HepG2 (cell line): ENCODE results near the gene ZNF121. TPM values are rescaled to one million over a fixed set of nuclear protein-coding genes. Genes with fewer than 3 reads are reported as not detected.

Experiments used
- DR1 ChIP-seq: sonication (generic); formaldehyde crosslinking; IDR thresholded peaks from 2 replicates; pipeline ENCODE4 v1.8.0; 2021; ENCODE audit warnings: mild to moderate bottlenecking, missing genetic modification reagents, inconsistent platforms
- KAT7 ChIP-seq: IDR thresholded peaks from 2 replicates; pipeline ENCODE4 v1.6.1; 2018; ENCODE audit warnings: borderline replicate concordance, missing compliant biosample characterization
- MED13 ChIP-seq: sonication (generic); formaldehyde crosslinking; IDR thresholded peaks from 2 replicates; pipeline ENCODE4 v1.5.0; 2020; ENCODE audit warnings: missing genetic modification reagents
- MTF1 ChIP-seq: sonication (generic); formaldehyde crosslinking; IDR thresholded peaks from 2 replicates; pipeline ENCODE4 v1.5.0; 2020; ENCODE audit warnings: missing genetic modification reagents
- SALL2 ChIP-seq: sonication (generic); formaldehyde crosslinking; IDR thresholded peaks from 2 replicates; pipeline ENCODE4 v1.8.1; 2023; ENCODE audit warnings: mild to moderate bottlenecking, missing genetic modification reagents, inconsistent platforms
- SMAD9 ChIP-seq: sonication (generic); formaldehyde crosslinking; IDR thresholded peaks from 2 replicates; pipeline ENCODE4 v1.5.1; 2020; ENCODE audit warnings: mild to moderate bottlenecking, missing genetic modification reagents
- ZBTB3 ChIP-seq: sonication (generic); formaldehyde crosslinking; IDR thresholded peaks from 2 replicates; pipeline ENCODE4 v1.4.0; 2020; ENCODE audit warnings: low read depth, mild to moderate bottlenecking, moderate library complexity, missing genetic modification reagents, borderline replicate concordance
- ZNF296 ChIP-seq: sonication (generic); formaldehyde crosslinking; conservative IDR thresholded peaks from 2 replicates; pipeline ENCODE4 v1.5.0; 2020; ENCODE audit warnings: mild to moderate bottlenecking, missing genetic modification reagents
- ZNF326 ChIP-seq: sonication (generic); formaldehyde crosslinking; IDR thresholded peaks from 2 replicates; pipeline ENCODE4 v1.4.0; 2020; ENCODE audit warnings: missing genetic modification reagents, borderline replicate concordance
- ZNF605 ChIP-seq: sonication (generic); formaldehyde crosslinking; IDR thresholded peaks from 2 replicates; pipeline ENCODE4 v1.8.0; 2022; ENCODE audit warnings: mild to moderate bottlenecking, missing genetic modification reagents
- ZNF749 ChIP-seq: sonication (generic); formaldehyde crosslinking; IDR thresholded peaks from 2 replicates; pipeline ENCODE4 v1.8.0; 2022; ENCODE audit warnings: mild to moderate bottlenecking, missing genetic modification reagents, moderate library complexity, borderline replicate concordance
- ZNF761 ChIP-seq: sonication (generic); formaldehyde crosslinking; conservative IDR thresholded peaks from 2 replicates; pipeline ENCODE4 v1.4.0; 2020; ENCODE audit warnings: mild to moderate bottlenecking, missing genetic modification reagents
- ZNF781 ChIP-seq: sonication (generic); formaldehyde crosslinking; IDR thresholded peaks from 2 replicates; pipeline ENCODE4 v1.5.1; 2020; ENCODE audit warnings: borderline replicate concordance, mild to moderate bottlenecking, missing genetic modification reagents; ENCODE audit errors: not compliant biosample characterization
- ZNF879 ChIP-seq: sonication (generic); formaldehyde crosslinking; IDR thresholded peaks from 2 replicates; pipeline ENCODE4 v1.8.1; 2023; ENCODE audit warnings: missing genetic modification reagents
- ZZZ3 ChIP-seq: sonication (generic); formaldehyde crosslinking; IDR thresholded peaks from 2 replicates; pipeline ENCODE4 v1.4.0; 2020; ENCODE audit warnings: missing genetic modification reagents, mild to moderate bottlenecking, borderline replicate concordance
- polyA plus RNA-seq, 8 experiments: library from polyadenylated mRNA; depleted of rRNA in 3 of 8; stranded (reverse) in 7 of 8; unstranded in 1 of 8; fragments of >200 nt; fragmentation: Illumina TruSeq in 4 of 8; extraction: Trizol in 4 of 8; gene quantifications; 2 replicates each; pipeline versions ENCODE4 v1.2.1 to v1.2.3, GENCODE V29; 2011 to 2016; ENCODE audit warnings: low read depth in 4 of 8, missing spikeins in 1 of 8, mixed read lengths in 1 of 8; ENCODE audit not compliant: insufficient read depth in 1 of 8
- total RNA-seq, 5 experiments: library from RNA; depleted of rRNA; stranded (reverse); fragments of >200 nt; fragmentation: Illumina TruSeq; extraction: Trizol; gene quantifications; 2 replicates each; pipeline ENCODE4 v1.2.3, GENCODE V29; 2016; ENCODE audit warnings: low read depth in 1 of 5
- TF ChIP-seq, protein P1 (sequence below): sonication (generic); formaldehyde crosslinking; IDR thresholded peaks from 2 replicates; pipeline ENCODE4 v1.5.1; 2020; ENCODE audit warnings: mild to moderate bottlenecking, missing genetic modification reagents
- TF ChIP-seq, protein P2 (sequence below), 2 experiments: sonication (generic) in 1 of 2; formaldehyde crosslinking in 1 of 2; IDR thresholded peaks; 2 replicates each; pipeline versions ENCODE4 v1.4.0 to v1.6.1; 2018 to 2020; ENCODE audit warnings: missing genetic modification reagents in 2 of 2, borderline replicate concordance in 1 of 2, low read depth in 1 of 2, mild to moderate bottlenecking in 1 of 2, missing biosample characterization in 1 of 2
- TF ChIP-seq, protein P3 (sequence below): sonication (generic); formaldehyde crosslinking; IDR thresholded peaks from 2 replicates; pipeline ENCODE4 v1.8.0; 2022; ENCODE audit warnings: mild to moderate bottlenecking, missing genetic modification reagents, borderline replicate concordance
- TF ChIP-seq, protein P4 (sequence below): sonication (generic); formaldehyde crosslinking; IDR thresholded peaks from 2 replicates; pipeline ENCODE4 v1.4.0; 2020; ENCODE audit warnings: missing genetic modification reagents, borderline replicate concordance

Gene ZNF121
- total and polyA plus RNA-seq, 2 of the 13 experiments (the other 11 are each of a cell fraction or from before 2014, with no cell fraction given): 7.8 to 56.3 TPM

DNA sequence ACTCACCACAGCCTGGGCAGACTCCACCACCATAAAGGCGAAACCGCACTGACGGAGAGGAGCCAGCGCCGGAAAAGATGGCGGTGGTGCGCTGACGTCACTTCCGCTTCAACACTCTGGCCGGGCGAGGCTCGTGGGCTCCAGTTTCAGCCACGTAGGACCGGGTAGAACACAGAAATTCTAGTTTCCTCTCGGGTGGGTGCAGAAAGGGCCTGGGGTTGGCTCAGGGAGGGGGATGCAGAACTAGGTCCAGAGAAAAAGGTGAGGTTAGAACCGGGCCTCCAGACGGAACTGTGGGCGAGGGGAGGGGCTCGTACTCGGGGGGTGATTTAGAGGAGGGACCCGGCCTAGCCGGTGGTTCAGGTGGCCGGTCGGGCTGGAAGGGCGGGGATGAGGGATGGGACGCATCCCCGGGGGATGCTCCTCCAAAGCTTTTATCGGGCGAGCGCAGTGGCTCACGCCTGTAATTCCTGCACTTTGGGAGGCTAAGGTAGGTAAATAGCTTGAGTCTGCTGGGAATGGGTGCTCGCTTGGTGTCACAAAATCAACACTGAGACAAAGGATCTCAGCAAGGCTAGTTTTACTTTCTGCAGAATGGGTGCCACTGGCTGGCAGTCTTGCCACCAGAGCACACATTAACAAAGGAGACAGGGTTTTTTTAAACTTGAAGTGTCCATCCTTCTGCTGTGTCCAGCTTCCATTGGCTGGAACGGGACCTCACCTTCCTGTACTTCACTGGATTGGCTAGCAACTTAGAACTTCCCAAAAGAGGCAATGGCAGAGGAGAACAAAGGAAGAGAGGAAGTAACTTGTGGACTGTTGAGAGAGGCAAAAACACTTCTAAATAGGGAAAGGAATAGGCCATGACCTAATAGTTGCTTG is 37.1 kb upstream of the ZNF121 start, which contains the start of gene ZNF561 (continued):
- TF ChIP-seq, protein P1, sequence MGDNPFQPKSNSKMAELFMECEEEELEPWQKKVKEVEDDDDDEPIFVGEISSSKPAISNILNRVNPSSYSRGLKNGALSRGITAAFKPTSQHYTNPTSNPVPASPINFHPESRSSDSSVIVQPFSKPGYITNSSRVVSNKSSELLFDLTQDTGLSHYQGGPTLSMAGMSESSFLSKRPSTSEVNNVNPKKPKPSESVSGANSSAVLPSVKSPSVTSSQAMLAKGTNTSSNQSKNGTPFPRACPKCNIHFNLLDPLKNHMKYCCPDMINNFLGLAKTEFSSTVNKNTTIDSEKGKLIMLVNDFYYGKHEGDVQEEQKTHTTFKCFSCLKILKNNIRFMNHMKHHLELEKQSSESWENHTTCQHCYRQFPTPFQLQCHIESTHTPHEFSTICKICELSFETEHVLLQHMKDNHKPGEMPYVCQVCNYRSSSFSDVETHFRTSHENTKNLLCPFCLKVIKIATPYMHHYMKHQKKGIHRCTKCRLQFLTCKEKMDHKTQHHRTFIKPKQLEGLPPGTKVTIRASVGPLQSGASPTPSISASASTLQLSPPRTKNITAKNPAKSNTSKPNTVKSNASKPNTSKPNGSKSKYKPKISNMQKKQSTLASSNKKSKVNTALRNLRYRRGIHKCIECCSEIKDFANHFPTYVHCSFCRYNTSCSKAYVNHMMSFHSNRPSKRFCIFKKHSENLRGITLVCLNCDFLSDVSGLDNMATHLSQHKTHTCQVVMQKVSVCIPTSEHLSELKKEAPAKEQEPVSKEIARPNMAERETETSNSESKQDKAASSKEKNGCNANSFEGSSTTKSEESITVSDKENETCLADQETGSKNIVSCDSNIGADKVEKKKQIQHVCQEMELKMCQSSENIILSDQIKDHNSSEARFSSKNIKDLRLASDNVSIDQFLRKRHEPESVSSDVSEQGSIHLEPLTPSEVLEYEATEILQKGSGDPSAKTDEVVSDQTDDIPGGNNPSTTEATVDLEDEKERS: 0 out of 2 replicates have a peak, but pooled peaks have one; percentile 41
- TF ChIP-seq ZBTB3 (CRISPR knock-in tag) (no peak), MTF1 (CRISPR knock-in tag) (no peak), KAT7 (CRISPR knock-in tag) (no peak), SMAD9 (no peak), ZNF296 (no peak), ZNF879 (no peak), DR1 (peak; percentile 24; the same call in 1 of the 2 replicates), ZNF761 (no peak), ZZZ3 (CRISPR knock-in tag) (peak; percentile 31; the same call in 1 of the 2 replicates), ZNF749 (no peak), ZNF605 (no peak), MED13 (peak; percentile 50; the same call in 1 of the 2 replicates), SALL2 (CRISPR knock-in tag) (no peak; the same call in 1 of the 2 replicates), ZNF326 (CRISPR knock-in tag) (no peak), ZNF781 (CRISPR knock-in tag) (peak; percentile 59)
- TF ChIP-seq, protein P2, sequence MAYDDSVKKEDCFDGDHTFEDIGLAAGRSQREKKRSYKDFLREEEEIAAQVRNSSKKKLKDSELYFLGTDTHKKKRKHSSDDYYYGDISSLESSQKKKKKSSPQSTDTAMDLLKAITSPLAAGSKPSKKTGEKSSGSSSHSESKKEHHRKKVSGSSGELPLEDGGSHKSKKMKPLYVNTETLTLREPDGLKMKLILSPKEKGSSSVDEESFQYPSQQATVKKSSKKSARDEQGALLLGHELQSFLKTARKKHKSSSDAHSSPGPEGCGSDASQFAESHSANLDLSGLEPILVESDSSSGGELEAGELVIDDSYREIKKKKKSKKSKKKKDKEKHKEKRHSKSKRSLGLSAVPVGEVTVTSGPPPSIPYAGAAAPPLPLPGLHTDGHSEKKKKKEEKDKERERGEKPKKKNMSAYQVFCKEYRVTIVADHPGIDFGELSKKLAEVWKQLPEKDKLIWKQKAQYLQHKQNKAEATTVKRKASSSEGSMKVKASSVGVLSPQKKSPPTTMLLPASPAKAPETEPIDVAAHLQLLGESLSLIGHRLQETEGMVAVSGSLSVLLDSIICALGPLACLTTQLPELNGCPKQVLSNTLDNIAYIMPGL (CRISPR knock-in tag; IDR thresholded peaks at IDR 0.05; ENCODE audit: borderline replicate concordance in 1 of 2, low read depth in 1 of 2): peak; percentile 76 to 85; a peak in 3 of 4 replicates
- TF ChIP-seq, protein P3, sequence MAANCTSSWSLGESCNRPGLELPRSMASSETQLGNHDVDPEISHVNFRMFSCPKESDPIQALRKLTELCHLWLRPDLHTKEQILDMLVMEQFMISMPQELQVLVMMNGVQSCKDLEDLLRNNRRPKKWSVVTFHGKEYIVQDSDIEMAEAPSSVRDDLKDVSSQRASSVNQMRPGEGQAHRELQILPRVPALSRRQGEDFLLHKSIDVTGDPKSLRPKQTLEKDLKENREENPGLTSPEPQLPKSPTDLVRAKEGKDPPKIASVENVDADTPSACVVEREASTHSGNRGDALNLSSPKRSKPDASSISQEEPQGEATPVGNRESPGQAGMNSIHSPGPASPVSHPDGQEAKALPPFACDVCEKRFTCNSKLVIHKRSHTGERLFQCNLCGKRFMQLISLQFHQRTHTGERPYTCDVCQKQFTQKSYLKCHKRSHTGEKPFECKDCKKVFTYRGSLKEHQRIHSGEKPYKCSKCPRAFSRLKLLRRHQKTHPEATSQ: no peak
- TF ChIP-seq, protein P4, sequence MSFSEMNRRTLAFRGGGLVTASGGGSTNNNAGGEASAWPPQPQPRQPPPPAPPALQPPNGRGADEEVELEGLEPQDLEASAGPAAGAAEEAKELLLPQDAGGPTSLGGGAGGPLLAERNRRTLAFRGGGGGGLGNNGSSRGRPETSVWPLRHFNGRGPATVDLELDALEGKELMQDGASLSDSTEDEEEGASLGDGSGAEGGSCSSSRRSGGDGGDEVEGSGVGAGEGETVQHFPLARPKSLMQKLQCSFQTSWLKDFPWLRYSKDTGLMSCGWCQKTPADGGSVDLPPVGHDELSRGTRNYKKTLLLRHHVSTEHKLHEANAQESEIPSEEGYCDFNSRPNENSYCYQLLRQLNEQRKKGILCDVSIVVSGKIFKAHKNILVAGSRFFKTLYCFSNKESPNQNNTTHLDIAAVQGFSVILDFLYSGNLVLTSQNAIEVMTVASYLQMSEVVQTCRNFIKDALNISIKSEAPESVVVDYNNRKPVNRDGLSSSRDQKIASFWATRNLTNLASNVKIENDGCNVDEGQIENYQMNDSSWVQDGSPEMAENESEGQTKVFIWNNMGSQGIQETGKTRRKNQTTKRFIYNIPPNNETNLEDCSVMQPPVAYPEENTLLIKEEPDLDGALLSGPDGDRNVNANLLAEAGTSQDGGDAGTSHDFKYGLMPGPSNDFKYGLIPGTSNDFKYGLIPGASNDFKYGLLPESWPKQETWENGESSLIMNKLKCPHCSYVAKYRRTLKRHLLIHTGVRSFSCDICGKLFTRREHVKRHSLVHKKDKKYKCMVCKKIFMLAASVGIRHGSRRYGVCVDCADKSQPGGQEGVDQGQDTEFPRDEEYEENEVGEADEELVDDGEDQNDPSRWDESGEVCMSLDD (CRISPR knock-in tag): no peak
